AG08395 (cell line): ENCODE results near the gene SETD5.

ENCODE experiments used
- DNase-seq: peaks from one replicate; pipeline ENCODE4 v3.0.0; 2012; ENCODE audit warnings: mixed read lengths, low spot score

SETD5 gene, protein sequence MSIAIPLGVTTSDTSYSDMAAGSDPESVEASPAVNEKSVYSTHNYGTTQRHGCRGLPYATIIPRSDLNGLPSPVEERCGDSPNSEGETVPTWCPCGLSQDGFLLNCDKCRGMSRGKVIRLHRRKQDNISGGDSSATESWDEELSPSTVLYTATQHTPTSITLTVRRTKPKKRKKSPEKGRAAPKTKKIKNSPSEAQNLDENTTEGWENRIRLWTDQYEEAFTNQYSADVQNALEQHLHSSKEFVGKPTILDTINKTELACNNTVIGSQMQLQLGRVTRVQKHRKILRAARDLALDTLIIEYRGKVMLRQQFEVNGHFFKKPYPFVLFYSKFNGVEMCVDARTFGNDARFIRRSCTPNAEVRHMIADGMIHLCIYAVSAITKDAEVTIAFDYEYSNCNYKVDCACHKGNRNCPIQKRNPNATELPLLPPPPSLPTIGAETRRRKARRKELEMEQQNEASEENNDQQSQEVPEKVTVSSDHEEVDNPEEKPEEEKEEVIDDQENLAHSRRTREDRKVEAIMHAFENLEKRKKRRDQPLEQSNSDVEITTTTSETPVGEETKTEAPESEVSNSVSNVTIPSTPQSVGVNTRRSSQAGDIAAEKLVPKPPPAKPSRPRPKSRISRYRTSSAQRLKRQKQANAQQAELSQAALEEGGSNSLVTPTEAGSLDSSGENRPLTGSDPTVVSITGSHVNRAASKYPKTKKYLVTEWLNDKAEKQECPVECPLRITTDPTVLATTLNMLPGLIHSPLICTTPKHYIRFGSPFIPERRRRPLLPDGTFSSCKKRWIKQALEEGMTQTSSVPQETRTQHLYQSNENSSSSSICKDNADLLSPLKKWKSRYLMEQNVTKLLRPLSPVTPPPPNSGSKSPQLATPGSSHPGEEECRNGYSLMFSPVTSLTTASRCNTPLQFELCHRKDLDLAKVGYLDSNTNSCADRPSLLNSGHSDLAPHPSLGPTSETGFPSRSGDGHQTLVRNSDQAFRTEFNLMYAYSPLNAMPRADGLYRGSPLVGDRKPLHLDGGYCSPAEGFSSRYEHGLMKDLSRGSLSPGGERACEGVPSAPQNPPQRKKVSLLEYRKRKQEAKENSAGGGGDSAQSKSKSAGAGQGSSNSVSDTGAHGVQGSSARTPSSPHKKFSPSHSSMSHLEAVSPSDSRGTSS (N-terminal part only)

GRCh38 chr3:9397332-9397905 is at the start of gene SETD5:
SETD5 (plus strand) TSS chr3:9397615; CDS start chr3:9428939, 31,324 bp downstream.
- DNase-seq: peak; percentile 93

DNA sequence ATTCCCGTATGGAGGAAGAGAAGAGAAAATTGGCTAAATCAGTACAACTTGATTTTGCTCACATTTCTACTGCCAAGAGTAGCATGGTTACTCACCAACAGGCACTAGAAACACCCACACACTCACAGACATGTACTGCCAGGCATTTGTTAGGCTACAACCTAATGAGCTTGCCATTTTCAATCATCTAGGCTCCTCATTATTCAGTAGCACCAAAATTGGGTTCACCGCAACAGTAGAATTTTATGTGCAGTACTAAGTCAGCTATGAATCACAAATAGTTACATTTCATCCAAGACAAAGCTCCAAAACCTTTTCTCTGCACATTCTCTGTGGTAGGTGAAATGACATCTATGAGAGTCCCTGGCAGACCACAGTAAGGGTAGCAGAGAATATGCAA is 49.5 kb upstream of the SETD5 start:
- peak; percentile 83 for DNase-seq

DNA sequence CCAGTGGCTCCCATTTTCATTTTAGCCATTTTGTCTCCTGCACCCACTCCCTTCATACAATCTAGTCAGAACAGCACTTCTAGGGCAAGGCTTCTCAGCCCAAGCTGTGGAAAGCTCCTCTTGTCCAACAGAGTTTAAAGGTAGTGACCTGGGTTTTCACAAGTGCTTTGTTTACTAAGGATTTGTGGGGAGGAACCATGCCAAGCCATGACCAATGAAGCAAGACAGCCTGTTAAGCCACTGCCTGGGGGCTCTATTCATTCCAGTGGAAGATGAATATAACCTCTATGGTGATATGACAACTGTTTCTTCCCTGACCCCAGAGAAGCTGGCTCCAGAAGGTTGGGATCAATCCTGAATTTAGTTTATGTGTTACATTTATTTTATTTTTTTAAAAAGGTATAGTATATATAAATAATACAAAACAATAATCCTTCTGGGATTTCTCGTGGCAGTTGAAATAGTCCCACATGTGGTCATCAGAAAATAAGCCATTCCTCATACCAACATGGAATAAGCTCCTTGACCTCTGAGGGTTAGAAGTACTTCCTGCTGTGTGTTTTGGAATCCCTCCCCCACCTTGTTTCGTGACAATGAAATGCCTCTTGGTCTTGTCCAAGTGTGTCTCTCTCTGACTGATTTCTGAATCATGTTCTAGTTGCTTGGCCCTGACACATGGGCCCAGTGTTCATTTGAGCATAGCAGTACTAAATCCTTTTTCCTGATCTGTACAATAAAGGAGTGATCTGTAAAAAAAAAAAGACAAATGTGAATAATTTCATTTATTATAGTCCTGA is 47.9 kb upstream of the SETD5 start:
- DNase-seq: peak; percentile 56

DNA sequence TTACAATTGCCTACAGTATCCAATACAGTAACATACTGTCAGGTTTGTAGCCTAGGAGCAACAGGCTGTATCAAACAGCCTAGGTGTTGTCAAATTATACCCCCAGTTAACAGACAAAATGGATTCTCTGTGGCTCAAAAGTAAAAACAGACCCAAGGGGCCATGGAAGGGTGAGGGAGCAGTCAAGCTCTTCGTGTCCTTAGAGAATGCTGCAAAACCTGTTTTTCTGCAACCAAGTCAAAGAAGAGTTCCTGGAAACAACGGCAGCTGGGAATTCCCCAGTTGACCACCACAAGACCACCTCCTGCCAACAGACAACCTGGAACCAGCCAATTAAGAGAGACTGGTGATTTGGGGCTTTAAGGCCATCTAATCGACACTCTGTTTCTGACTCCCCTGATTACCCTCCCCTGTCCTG is 45.7 kb upstream of the SETD5 start:
- DNase-seq: no peak

GRCh38 chr3:9352917-9353752 is 44.3 kb upstream of the SETD5 start:
- peak; percentile 83 for DNase-seq

GRCh38 chr3:9361691-9362388 is 35.6 kb upstream of the SETD5 start:
- no peak for DNase-seq

DNA sequence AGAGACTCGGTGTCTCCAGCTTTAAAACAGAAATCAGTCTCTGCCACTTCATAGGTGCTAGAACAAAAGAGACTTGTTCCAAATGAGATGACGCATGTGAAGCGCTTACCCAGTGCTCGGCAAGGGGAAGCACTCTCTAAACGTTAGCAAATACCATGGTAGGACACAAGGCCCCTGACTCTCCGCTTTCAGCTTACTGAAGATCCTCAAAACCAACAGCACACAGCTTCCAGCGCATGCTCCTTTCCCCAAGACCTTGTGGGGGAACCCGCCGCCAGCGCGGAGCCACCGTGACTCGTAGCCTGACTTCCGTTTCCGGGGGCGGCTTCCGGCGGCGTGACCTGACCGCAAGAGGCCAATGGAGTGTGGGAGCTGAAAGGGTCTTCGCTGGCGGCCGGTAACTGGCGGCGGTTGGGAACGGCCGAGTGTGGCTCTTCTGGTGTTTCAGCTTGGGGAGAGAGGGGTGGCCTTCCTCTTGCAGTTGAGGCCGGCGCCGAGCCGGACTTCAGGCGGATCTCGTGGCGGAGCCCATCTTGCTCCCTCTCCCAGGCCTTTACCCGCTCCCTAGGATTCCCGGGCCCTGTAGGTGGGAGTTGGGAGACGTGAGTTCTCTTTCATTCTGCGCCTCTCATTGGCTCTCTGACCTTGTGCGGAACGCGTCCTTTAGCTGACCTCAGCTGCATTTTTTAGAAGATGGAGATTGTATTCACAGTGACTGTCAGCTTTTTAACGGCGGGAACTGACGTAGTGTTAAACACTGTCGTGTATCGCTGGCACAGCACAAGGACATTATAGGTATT is 34.5 kb upstream of the SETD5 start, which contains the start of gene THUMPD3:
Gene THUMPD3, plus strand, starts transcription at position 324 of the 800 bp plus-strand sequence. CDS start 2,015 bp downstream, outside the sequence.
- DNase-seq: peak; percentile 91

GRCh38 chr3:9369508-9369907 is 27.9 kb upstream of the SETD5 start:
- no peak for DNase-seq

GRCh38 chr3:9373465-9373864 is 23.9 kb upstream of the SETD5 start:
- no peak for DNase-seq

DNA sequence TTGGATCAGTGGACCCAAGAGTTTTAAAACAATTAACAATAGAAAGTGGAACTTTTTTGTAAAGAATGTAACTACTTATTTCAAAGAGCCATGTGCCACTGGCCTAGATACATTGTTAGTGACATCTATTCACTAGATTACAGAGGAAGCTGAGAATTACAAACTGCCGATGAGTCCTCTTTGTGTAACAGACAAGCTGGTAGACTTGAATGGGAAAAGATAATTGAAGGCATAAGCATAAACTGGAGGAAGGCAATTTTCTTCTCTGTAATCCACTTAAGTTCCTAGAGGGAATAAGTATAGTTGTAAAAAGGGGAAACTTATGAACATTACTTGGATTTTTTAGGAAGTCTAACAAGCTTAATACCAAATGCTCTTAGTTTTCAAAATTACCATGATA is 19.4 kb upstream of the SETD5 start:
- DNase-seq: no peak

DNA sequence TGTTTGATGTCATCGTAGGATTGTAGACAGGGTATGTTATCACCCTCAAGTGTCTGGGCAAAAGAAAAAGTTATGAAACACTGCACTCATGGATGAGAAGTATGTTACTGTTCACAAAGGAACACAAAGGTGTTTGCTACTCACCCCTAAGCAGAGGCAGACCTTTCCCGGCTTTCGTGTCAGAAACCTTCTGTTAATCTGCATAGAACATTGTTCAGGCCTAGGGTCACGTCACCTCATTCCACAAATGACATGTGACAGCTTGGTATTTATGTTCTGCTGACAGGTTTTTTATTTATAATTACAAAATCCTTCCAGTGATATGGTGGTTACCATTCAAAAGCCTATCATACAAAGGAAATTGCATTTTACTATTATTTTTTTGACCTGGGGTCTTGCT is 18.1 kb upstream of the SETD5 start:
- no peak for DNase-seq

GRCh38 chr3:9380014-9380413 is 17.4 kb upstream of the SETD5 start:
- DNase-seq: no peak

- DNase-seq: no peak
Observed at GRCh38 chr3:9384141-9384828, 13.1 kb upstream of the SETD5 start.

DNA sequence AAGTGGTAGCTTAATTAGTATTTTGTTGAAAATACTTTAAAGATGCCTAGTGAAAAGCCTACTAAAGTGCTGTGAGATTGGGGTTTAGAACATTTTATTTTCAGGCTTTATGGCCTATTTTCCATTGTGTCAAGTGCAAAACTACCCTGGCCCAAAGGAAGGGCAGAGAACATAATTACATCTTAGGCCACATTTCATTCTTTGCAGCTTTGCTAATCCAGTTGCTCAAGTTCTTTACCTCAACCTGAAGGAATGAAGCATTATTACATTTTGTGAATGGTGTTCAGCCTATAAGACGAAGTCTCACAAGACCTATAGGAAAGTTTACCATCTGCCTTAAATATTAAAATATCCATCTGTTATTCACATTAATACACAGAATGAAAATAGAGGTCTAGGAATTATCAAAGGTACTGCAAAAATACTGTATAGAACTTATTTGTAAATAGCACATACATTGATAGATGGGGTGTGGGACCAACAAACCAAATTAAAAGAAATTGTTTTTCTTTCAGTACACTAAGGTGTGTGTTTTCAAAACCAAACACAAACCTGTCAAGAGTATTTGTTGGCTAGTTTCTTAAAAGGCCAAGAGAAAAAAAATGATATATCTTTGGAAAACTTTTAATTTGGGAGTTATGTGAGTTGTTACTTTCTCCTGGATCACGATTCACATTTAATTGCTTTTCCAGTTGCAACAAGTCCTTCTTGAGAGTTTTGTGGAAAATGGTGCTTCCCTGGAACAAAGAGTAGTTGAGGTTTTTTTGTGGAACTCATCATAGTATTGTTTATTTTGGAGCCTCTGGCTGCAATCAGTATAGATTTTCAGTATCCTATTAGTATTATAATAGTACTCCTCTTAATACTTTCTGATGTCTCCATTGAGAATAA is 12.0 kb upstream of the SETD5 start:
- no peak for DNase-seq

DNA sequence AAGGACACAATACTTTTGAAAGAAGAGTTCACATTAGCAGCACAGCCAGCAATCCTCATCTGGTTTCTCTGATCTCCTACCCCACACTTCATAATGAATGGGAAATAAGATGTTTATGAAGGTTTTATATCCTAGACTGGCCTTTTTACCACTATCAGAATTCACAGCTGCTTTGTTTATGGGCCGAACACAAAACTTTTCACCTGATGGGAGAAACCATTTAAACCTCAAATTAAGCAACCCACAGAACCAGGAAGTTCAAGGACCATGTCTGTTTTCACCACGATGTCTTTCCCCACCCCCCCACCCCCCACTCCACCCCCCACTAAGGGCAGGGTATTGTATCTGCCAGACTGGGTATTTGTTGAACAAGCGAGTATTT is 11.3 kb upstream of the SETD5 start:
- DNase-seq: no peak

- no peak for DNase-seq
Observed at GRCh38 chr3:9386501-9387321, 10.7 kb upstream of the SETD5 start.
